ENCODE measurements around the gene EEF1AKMT1.

Gene EEF1AKMT1

DNA sequence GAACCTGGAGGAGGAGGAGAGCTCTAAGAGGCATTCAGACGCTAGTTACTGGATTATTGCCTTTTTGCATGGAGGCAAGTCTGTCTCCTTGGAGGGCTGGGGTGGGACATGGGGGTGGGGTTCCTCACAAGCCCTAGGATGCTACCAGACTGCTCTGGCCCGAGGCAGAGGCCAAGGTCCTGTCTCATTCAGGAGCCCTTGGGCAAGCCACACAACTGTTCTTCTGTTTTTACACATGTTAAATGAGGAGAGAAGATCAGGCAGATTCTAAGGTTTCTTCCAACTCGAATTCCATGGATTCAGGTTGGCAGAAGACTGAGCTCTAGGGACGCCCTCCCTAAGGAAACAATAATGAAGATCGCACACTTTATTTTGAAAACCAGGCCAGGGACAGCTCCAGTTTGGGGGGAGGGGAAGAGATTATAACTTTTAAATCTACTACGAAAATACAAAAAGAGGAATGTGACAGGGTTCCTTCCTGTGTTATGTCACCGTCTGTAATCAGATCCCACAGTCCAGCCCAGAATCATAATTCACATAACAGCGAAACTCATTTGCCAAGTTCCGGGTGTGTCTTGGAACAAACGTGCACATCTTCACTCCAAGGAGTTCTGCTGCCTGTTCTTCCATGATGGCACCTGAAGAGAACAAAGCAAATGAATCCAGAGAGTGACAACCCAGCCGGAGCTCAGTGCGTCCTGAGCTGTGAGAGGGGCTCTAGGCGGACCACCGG is 45.0 kb downstream of the EEF1AKMT1 start:
- DNase-seq (ENCODE audit: low spot score), result no peak
- TF ChIP-seq, protein P1, sequence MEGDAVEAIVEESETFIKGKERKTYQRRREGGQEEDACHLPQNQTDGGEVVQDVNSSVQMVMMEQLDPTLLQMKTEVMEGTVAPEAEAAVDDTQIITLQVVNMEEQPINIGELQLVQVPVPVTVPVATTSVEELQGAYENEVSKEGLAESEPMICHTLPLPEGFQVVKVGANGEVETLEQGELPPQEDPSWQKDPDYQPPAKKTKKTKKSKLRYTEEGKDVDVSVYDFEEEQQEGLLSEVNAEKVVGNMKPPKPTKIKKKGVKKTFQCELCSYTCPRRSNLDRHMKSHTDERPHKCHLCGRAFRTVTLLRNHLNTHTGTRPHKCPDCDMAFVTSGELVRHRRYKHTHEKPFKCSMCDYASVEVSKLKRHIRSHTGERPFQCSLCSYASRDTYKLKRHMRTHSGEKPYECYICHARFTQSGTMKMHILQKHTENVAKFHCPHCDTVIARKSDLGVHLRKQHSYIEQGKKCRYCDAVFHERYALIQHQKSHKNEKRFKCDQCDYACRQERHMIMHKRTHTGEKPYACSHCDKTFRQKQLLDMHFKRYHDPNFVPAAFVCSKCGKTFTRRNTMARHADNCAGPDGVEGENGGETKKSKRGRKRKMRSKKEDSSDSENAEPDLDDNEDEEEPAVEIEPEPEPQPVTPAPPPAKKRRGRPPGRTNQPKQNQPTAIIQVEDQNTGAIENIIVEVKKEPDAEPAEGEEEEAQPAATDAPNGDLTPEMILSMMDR (IDR thresholded peaks at IDR 0.05; ENCODE audit: extremely low read depth, missing control alignments), result no peak

DNA sequence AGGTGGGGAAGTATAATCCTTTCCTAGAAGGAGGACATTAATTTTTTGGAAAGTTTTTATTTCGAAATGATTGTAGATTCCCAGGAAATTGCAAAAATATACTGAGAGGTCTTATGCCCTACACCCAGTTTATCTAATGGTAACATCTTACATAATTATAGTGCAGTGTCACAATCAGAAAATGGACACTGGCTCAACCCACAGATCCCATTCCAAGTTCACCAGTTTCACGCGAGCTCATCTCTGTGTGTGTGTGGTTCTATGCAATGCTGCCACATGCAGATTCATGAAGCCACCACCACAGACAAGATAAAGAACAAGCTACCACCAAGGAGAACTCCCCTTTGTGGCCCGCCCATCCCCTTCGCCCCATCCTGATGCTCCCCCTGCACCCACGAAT is 45.9 kb downstream of the EEF1AKMT1 start:
- TF ChIP-seq, protein P1 (IDR thresholded peaks at IDR 0.05; ENCODE audit: extremely low read depth, missing control alignments), result no peak
- DNase-seq (ENCODE audit: low spot score), result no peak

DNA sequence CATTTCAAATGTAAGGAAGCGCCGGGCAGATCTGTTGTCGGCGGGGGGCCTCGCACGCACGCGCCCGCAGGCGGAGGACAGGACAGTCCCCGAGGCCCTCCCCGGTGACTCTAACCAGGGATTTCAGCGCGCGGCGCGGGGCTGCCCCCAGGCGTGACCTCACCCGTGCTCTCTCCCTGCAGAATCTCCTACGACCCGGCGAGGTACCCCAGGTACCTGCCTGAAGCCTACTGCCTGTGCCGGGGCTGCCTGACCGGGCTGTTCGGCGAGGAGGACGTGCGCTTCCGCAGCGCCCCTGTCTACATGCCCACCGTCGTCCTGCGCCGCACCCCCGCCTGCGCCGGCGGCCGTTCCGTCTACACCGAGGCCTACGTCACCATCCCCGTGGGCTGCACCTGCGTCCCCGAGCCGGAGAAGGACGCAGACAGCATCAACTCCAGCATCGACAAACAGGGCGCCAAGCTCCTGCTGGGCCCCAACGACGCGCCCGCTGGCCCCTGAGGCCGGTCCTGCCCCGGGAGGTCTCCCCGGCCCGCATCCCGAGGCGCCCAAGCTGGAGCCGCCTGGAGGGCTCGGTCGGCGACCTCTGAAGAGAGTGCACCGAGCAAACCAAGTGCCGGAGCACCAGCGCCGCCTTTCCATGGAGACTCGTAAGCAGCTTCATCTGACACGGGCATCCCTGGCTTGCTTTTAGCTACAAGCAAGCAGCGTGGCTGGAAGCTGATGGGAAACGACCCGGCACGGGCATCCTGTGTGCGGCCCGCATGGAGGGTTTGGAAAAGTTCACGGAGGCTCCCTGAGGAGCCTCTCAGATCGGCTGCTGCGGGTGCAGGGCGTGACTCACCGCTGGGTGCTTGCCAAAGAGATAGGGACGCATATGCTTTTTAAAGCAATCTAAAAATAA is 52.1 kb downstream of the EEF1AKMT1 start:
- TF ChIP-seq, protein P1 (IDR thresholded peaks at IDR 0.05; ENCODE audit: extremely low read depth, missing control alignments), result no peak
- no peak for DNase-seq (ENCODE audit: low spot score)

DNA sequence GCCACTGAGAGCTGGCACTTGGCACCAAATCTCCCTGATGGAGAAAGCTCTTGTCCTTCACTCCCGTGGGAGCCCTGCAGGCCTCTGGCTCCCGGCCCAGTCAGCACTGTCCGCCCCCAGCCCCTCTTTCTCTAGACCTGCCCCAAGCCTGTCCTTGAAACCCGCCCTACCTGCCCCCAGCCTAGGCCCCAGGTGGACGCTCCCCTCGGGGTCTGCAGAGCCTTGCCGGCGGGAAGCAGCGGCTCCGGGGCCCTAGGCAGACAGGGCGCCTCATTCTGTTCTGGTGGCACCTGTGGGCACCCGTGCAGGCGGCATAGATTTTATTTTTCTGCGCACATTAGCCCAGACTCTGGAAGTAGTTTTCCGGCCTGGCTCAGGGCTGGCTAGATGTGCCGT is 52.7 kb downstream of the EEF1AKMT1 start:
- no peak for DNase-seq (ENCODE audit: low spot score)
- TF ChIP-seq, protein P1 (IDR thresholded peaks at IDR 0.05; ENCODE audit: extremely low read depth, missing control alignments), result no peak

DNA sequence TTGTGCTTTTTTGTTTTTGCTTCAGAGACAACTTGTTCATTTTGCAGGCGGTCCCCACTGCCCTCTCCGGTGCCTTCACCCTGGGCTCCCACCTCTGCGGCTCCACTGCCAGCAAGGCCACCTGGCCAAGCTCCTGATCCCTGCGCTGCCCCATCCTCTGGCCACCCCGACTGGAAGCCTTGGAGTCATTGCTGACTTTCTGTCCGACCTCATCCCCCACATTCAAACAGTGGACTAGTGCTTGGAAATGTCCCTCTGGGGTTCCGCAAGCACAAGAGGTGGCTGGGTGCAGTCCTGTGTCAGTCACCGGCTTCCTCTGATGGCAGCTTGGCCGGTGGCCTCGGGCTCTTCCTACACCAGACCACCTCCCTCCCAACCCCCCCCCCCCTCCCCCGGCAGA is 53.3 kb downstream of the EEF1AKMT1 start:
- TF ChIP-seq, protein P1 (IDR thresholded peaks at IDR 0.05; ENCODE audit: extremely low read depth, missing control alignments), result no peak
- no peak for DNase-seq (ENCODE audit: low spot score)

DNA sequence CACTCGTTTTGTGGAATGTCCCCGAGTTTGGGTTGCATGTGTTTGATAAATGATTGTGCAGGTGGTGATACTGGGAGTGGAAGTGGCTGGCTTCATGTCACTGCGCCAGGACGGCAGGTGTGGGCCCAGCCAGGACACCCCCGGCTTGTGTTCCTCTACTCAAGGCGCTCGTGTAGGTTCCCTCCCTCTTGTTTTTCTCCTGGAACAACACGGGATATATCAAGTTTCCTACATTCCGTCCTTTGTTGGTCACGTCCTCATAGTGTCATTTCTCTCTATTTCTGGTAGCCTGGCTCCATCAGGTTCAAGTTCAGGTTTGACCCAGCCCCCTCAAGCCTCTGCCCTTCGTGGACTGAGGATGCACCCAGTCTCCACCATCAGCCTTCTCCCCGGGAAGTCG is 54.0 kb downstream of the EEF1AKMT1 start:
- DNase-seq (ENCODE audit: low spot score), result no peak
- TF ChIP-seq, protein P1 (IDR thresholded peaks at IDR 0.05; ENCODE audit: extremely low read depth, missing control alignments), result no peak

DNA sequence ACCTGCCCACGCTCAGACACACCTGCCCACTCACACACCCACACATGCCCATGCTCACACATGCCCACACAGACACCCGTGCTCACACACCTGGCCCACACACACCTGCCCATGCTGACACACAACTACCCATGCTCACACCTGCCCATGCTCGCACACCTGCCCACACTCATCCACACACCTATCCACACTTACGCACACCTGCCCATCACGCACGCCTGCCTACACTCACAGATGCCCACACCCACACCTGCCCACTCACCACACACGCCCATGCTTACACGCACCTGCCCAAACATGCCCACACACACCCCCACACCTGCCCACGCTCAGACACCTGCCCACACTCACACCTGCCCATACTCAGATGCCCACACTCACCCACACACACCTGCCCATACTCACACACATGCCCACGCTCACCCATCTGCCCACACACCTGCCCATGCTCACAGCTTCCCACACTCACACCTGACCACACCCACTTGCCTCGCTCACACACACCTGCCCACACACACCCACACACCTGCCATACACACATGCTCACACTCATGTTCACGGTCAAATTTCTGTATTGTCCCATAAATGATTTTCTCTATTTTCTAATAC is 54.7 kb downstream of the EEF1AKMT1 start:
- DNase-seq (ENCODE audit: low spot score), result no peak
- TF ChIP-seq, protein P1 (IDR thresholded peaks at IDR 0.05; ENCODE audit: extremely low read depth, missing control alignments), result no peak
